ENCODE measurements around the gene MT1A.

MT1A gene

GRCh38 chr16:56637814-56638750 is at the start of gene MT1A:
Gene MT1A (plus strand): TSS chr16:56638666. CDS start chr16:56638739, 73 bp downstream.
- peak; percentile 61 for DNase-seq

GRCh38 chr16:56588781-56589140 is 49.7 kb upstream of the MT1A start:
- DNase-seq = no peak

GRCh38 chr16:56589141-56590039 is 49.1 kb upstream of the MT1A start, which contains the start of gene MT3:
Gene MT3 (plus strand): TSS chr16:56589528. CDS start chr16:56589591, 63 bp downstream.
- DNase-seq = peak; percentile 82

GRCh38 chr16:56591377-56592060 is 46.9 kb upstream of the MT1A start:
- DNase-seq = no peak

- no peak for DNase-seq
Observed at GRCh38 chr16:56593573-56594291, 44.7 kb upstream of the MT1A start.

GRCh38 chr16:56594292-56594619 is 44.2 kb upstream of the MT1A start:
- no peak for DNase-seq

GRCh38 chr16:56600398-56600999 is 38.0 kb upstream of the MT1A start:
- no peak for DNase-seq

GRCh38 chr16:56601325-56601724 is 37.1 kb upstream of the MT1A start:
- no peak for DNase-seq

- DNase-seq = no peak
Observed at GRCh38 chr16:56603589-56603988, 34.9 kb upstream of the MT1A start.

GRCh38 chr16:56604966-56605365 is 33.5 kb upstream of the MT1A start:
- DNase-seq = no peak

- no peak for DNase-seq
Observed at GRCh38 chr16:56605475-56605874, 33.0 kb upstream of the MT1A start.

- no peak for DNase-seq
Observed at GRCh38 chr16:56606071-56606475, 32.4 kb upstream of the MT1A start.

GRCh38 chr16:56606476-56607108 is 31.9 kb upstream of the MT1A start:
- DNase-seq = no peak

GRCh38 chr16:56607109-56607618 is 31.3 kb upstream of the MT1A start:
- DNase-seq = peak; percentile 47

GRCh38 chr16:56607675-56608042 is 30.8 kb upstream of the MT1A start:
- DNase-seq = no peak

- DNase-seq = peak; percentile 93
Observed at GRCh38 chr16:56608043-56608875, 30.2 kb upstream of the MT1A start, which contains the start of gene MT2A. Gene MT2A (plus strand): TSS chr16:56608584. CDS start chr16:56608656, 72 bp downstream.

- peak; percentile 53 for DNase-seq
Observed at GRCh38 chr16:56608876-56609462, 29.5 kb upstream of the MT1A start.

- peak; percentile 75 for DNase-seq
Observed at GRCh38 chr16:56609463-56609921, 29.0 kb upstream of the MT1A start.

- no peak for DNase-seq
Observed at GRCh38 chr16:56610017-56610608, 28.4 kb upstream of the MT1A start.
